IPS DF 6.9 (cell line): ENCODE data around the gene MBP.

Source experiments
- DNase-seq: peaks from one replicate; pipeline ENCODE4 v3.0.0-alpha.2; 2013; ENCODE audit warnings: low read depth, low spot score
- H3K27ac ChIP-seq: one replicate; pipeline ENCODE4 v1.5.1; 2013; ENCODE audit warnings: low read length, control low read depth
- H3K27me3 ChIP-seq: 2 replicates; pipeline ENCODE4 v1.6.1; 2013; ENCODE audit warnings: mild to moderate bottlenecking, low read length; ENCODE audit not compliant: control insufficient read depth, insufficient read depth
- H3K36me3 ChIP-seq: 2 replicates; pipeline ENCODE4 v1.6.1; 2013; ENCODE audit warnings: low read length; ENCODE audit not compliant: control insufficient read depth, insufficient read depth
- H3K4me1 ChIP-seq: 2 replicates; pipeline ENCODE4 v1.6.1; 2013; ENCODE audit warnings: low read length; ENCODE audit not compliant: control insufficient read depth, insufficient read depth
- H3K4me3 ChIP-seq: 2 replicates; pipeline ENCODE4 v1.5.1; 2013; ENCODE audit warnings: mild to moderate bottlenecking, low read length
- H3K9me3 ChIP-seq: 2 replicates; pipeline ENCODE4 v1.6.1; 2013; ENCODE audit warnings: low read length, inconsistent platforms; ENCODE audit not compliant: control insufficient read depth, insufficient read depth
- WGBS: extraction: QIAGEN DNeasy Blood & Tissue Kit; methylation state at CpG from one replicate; pipeline ENCODE4 v1.1.7; 2013; ENCODE audit warnings: mixed read lengths, missing lambda C conversion rate; ENCODE audit not compliant: insufficient read length, insufficient coverage; 5-methylcytosine and 5-hydroxymethylcytosine counted together

Gene MBP

GRCh38 chr18:77108001-77108692 is 24.4 kb downstream of the MBP start:
- WGBS = no CpG with 5 or more reads among the region's 13 CpGs
- no peak overlapping the region for H3K4me3 ChIP-seq
- no peak for DNase-seq
- no peaks in the 10 kb centered on the region for H3K27me3 ChIP-seq
- no peaks in the 10 kb centered on the region; the same call in 1 of the 2 replicates for H3K36me3 ChIP-seq
- H3K9me3 ChIP-seq = no peaks in the 10 kb centered on the region
- H3K4me1 ChIP-seq = peaks cover 3% of the 10 kb centered on the region; the same call in 1 of the 2 replicates
- H3K27ac ChIP-seq = no peak overlapping the region

GRCh38 chr18:77107292-77107691 is 25.3 kb downstream of the MBP start:
- no peak overlapping the region for H3K27ac ChIP-seq
- no peak overlapping the region for H3K4me3 ChIP-seq
- no peaks in the 10 kb centered on the region for H3K27me3 ChIP-seq
- no CpG with 5 or more reads among the region's 5 CpGs for WGBS
- peaks cover 3% of the 10 kb centered on the region; the same call in 1 of the 2 replicates for H3K4me1 ChIP-seq
- no peaks in the 10 kb centered on the region for H3K9me3 ChIP-seq
- no peaks in the 10 kb centered on the region; the same call in 1 of the 2 replicates for H3K36me3 ChIP-seq
- DNase-seq = no peak

GRCh38 chr18:77106331-77106730 is 26.3 kb downstream of the MBP start:
- no peak overlapping the region for H3K27ac ChIP-seq
- DNase-seq = no peak
- H3K4me1 ChIP-seq = peaks cover 5% of the 10 kb centered on the region
- H3K4me3 ChIP-seq = no peak overlapping the region
- WGBS = no CpG with 5 or more reads among the region's 15 CpGs
- no peaks in the 10 kb centered on the region for H3K9me3 ChIP-seq
- no peaks in the 10 kb centered on the region for H3K27me3 ChIP-seq
- no peaks in the 10 kb centered on the region; the same call in 1 of the 2 replicates for H3K36me3 ChIP-seq

- WGBS = no CpG with 5 or more reads among the region's 3 CpGs
- H3K4me1 ChIP-seq = peaks cover 5% of the 10 kb centered on the region
- no peaks in the 10 kb centered on the region for H3K9me3 ChIP-seq
- H3K27ac ChIP-seq = no peak overlapping the region
- H3K27me3 ChIP-seq = no peaks in the 10 kb centered on the region
- DNase-seq = no peak
- no peak overlapping the region for H3K4me3 ChIP-seq
- no peaks in the 10 kb centered on the region for H3K36me3 ChIP-seq
Measured at GRCh38 chr18:77105680-77106079, 26.9 kb downstream of the MBP start.

- no CpG with 5 or more reads among the region's 10 CpGs for WGBS
- H3K27me3 ChIP-seq = no peaks in the 10 kb centered on the region
- no peaks in the 10 kb centered on the region for H3K36me3 ChIP-seq
Measured at GRCh38 chr18:77105028-77105427, 27.6 kb downstream of the MBP start.

GRCh38 chr18:77103991-77104531 is 28.5 kb downstream of the MBP start:
- no peak for DNase-seq
- Histone ChIP-seq H3K4me3 (no peak overlapping the region), H3K9me3 (no peaks in the 10 kb centered on the region), H3K4me1 (peaks cover 5% of the 10 kb centered on the region), H3K36me3 (no peaks in the 10 kb centered on the region), H3K27me3 (no peaks in the 10 kb centered on the region), H3K27ac (no peak overlapping the region)
- WGBS = no CpG with 5 or more reads among the region's 11 CpGs

More at GRCh38 chr18:77105028-77105427, 27.6 kb downstream of the MBP start:
- DNase-seq = no peak
- Histone ChIP-seq H3K4me1 (peaks cover 5% of the 10 kb centered on the region), H3K27ac (no peak overlapping the region), H3K9me3 (no peaks in the 10 kb centered on the region), H3K4me3 (no peak overlapping the region)

GRCh38 chr18:77103187-77103850 is 29.3 kb downstream of the MBP start:
- DNase-seq = no peak
- Histone ChIP-seq H3K27ac (no peak overlapping the region), H3K36me3 (no peaks in the 10 kb centered on the region), H3K4me3 (no peak overlapping the region), H3K4me1 (peaks cover 5% of the 10 kb centered on the region), H3K9me3 (no peaks in the 10 kb centered on the region), H3K27me3 (no peaks in the 10 kb centered on the region)
- no CpG with 5 or more reads among the region's 14 CpGs for WGBS

- Histone ChIP-seq H3K4me1 (peaks cover 5% of the 10 kb centered on the region), H3K27ac (no peak overlapping the region), H3K27me3 (no peaks in the 10 kb centered on the region), H3K9me3 (no peaks in the 10 kb centered on the region), H3K36me3 (no peaks in the 10 kb centered on the region), H3K4me3 (no peak overlapping the region)
- no peak for DNase-seq
- WGBS = no CpG with 5 or more reads among the region's 3 CpGs
Measured at GRCh38 chr18:77102259-77103040, 30.1 kb downstream of the MBP start.

- Histone ChIP-seq H3K27me3 (no peaks in the 10 kb centered on the region), H3K36me3 (no peaks in the 10 kb centered on the region), H3K4me1 (peaks cover 5% of the 10 kb centered on the region), H3K9me3 (no peaks in the 10 kb centered on the region), H3K27ac (no peak overlapping the region), H3K4me3 (no peak overlapping the region)
- DNase-seq = no peak
- no CpG with 5 or more reads among the region's 16 CpGs for WGBS
Measured at GRCh38 chr18:77101410-77102258, 30.9 kb downstream of the MBP start.
